Kidney epithelial cell (primary cell): ENCODE data around the gene CDH5. TPM values are rescaled to one million over a fixed set of nuclear protein-coding genes. Genes with fewer than 3 reads are reported as not detected.

Experiments
- DNase-seq: peaks from one replicate; pipeline ENCODE4 v3.0.0-alpha.2; 2010; ENCODE audit warnings: low read depth
- H3K27me3 ChIP-seq: 2 replicates; pipeline ENCODE4 v1.6.0; 2011; ENCODE audit warnings: low read length; ENCODE audit not compliant: control insufficient read depth, insufficient read depth
- H3K36me3 ChIP-seq: 2 replicates; pipeline ENCODE4 v1.5.1; 2011; ENCODE audit warnings: low read length; ENCODE audit not compliant: control insufficient read depth, insufficient read depth
- H3K4me3 ChIP-seq: 2 replicates; pipeline ENCODE4 v1.5.1; 2011; ENCODE audit warnings: low read depth, mild to moderate bottlenecking, control low read depth, low read length
- CTCF ChIP-seq: IDR thresholded peaks from 2 replicates; pipeline ENCODE4 v1.5.1; 2011; ENCODE audit warnings: mild to moderate bottlenecking, moderate library complexity, low read length, control low read depth, inconsistent platforms; ENCODE audit not compliant: insufficient read depth, poor library complexity, severe bottlenecking
- total RNA-seq: library from RNA; depleted of rRNA; stranded (reverse); fragments of >200 nt; gene quantifications from 2 replicates; pipeline ENCODE4 v1.2.3, GENCODE V29; 2015

The CDH5 gene
- total RNA-seq, 1 donor from 2014 or later, result 0.67 TPM

GRCh38 chr16:66390346-66391108, 24.0 kb downstream of the CDH5 start:
- Histone ChIP-seq H3K4me3 (no peak overlapping the region), H3K27me3 (no peaks in the 10 kb centered on the region), H3K36me3 (no peaks in the 10 kb centered on the region)
- no peak for TF ChIP-seq CTCF
- no peak for DNase-seq

GRCh38 chr16:66391726-66392670, 25.5 kb downstream of the CDH5 start:
- Histone ChIP-seq H3K4me3 (no peak overlapping the region), H3K27me3 (no peaks in the 10 kb centered on the region), H3K36me3 (no peaks in the 10 kb centered on the region)
- TF ChIP-seq CTCF, result no peak
- no peak for DNase-seq

GRCh38 chr16:66395806-66396555, 29.5 kb downstream of the CDH5 start:
- H3K27me3 ChIP-seq, result no peaks in the 10 kb centered on the region

GRCh38 chr16:66397736-66398433, 31.4 kb downstream of the CDH5 start:
- Histone ChIP-seq H3K27me3 (no peaks in the 10 kb centered on the region), H3K36me3 (no peaks in the 10 kb centered on the region), H3K4me3 (no peak overlapping the region)
- no peak for TF ChIP-seq CTCF
- DNase-seq, result no peak

More at GRCh38 chr16:66395806-66396555, 29.5 kb downstream of the CDH5 start:
- no peaks in the 10 kb centered on the region for H3K36me3 ChIP-seq
- no peak for DNase-seq
- no peak overlapping the region for H3K4me3 ChIP-seq
- no peak for TF ChIP-seq CTCF

GRCh38 chr16:66399031-66399430, 32.5 kb downstream of the CDH5 start:
- DNase-seq, result no peak
- H3K27me3 ChIP-seq, result no peaks in the 10 kb centered on the region
- no peak for TF ChIP-seq CTCF
- H3K4me3 ChIP-seq, result no peak overlapping the region
- H3K36me3 ChIP-seq, result no peaks in the 10 kb centered on the region
